ENCODE results near the gene SPATA31D1. TPM values are rescaled to one million over a fixed set of nuclear protein-coding genes. Genes with fewer than 3 reads are reported as not detected.

SPATA31D1 gene
- total and polyA plus RNA-seq, 4 donors: not detected

GRCh38 chr9:81981883-81982282, 6.7 kb upstream of the SPATA31D1 start:
- H3K27me3 ChIP-seq (ENCODE audit: control insufficient read depth in 4 of 4, insufficient read depth in 4 of 4, low read length in 3 of 4): no peaks in the 10 kb centered on the region
- no peak for DNase-seq (ENCODE audit: low spot score)

GRCh38 chr9:81984928-81985327, 3.6 kb upstream of the SPATA31D1 start:
- no peak for DNase-seq (ENCODE audit: low spot score)
- TF ChIP-seq, protein P1, sequence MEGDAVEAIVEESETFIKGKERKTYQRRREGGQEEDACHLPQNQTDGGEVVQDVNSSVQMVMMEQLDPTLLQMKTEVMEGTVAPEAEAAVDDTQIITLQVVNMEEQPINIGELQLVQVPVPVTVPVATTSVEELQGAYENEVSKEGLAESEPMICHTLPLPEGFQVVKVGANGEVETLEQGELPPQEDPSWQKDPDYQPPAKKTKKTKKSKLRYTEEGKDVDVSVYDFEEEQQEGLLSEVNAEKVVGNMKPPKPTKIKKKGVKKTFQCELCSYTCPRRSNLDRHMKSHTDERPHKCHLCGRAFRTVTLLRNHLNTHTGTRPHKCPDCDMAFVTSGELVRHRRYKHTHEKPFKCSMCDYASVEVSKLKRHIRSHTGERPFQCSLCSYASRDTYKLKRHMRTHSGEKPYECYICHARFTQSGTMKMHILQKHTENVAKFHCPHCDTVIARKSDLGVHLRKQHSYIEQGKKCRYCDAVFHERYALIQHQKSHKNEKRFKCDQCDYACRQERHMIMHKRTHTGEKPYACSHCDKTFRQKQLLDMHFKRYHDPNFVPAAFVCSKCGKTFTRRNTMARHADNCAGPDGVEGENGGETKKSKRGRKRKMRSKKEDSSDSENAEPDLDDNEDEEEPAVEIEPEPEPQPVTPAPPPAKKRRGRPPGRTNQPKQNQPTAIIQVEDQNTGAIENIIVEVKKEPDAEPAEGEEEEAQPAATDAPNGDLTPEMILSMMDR (IDR thresholded peaks at IDR 0.05; ENCODE audit: low read depth, low read length, missing input control): no peak
- no peak for TF ChIP-seq GABPA (IDR thresholded peaks at IDR 0.05 in 1 of 2, conservative IDR thresholded peaks at IDR 0.05 in 1 of 2)
- no peak for TF ChIP-seq FOXA2 (IDR thresholded peaks at IDR 0.05)
- TF ChIP-seq RAD21 (IDR thresholded peaks at IDR 0.05): no peak
- no peak for TF ChIP-seq TAF1 (conservative IDR thresholded peaks at IDR 0.05)
- TF ChIP-seq RXRA (IDR thresholded peaks at IDR 0.05): no peak
- no peak for TF ChIP-seq HNF4G (IDR thresholded peaks at IDR 0.05)
- TF ChIP-seq, protein P2, sequence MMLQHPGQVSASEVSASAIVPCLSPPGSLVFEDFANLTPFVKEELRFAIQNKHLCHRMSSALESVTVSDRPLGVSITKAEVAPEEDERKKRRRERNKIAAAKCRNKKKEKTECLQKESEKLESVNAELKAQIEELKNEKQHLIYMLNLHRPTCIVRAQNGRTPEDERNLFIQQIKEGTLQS (IDR thresholded peaks at IDR 0.05): no peak
- no peak for TF ChIP-seq YY1 (IDR thresholded peaks at IDR 0.05)
- no peak for TF ChIP-seq HNF4A (conservative IDR thresholded peaks at IDR 0.05)
- TF ChIP-seq, protein P3, sequence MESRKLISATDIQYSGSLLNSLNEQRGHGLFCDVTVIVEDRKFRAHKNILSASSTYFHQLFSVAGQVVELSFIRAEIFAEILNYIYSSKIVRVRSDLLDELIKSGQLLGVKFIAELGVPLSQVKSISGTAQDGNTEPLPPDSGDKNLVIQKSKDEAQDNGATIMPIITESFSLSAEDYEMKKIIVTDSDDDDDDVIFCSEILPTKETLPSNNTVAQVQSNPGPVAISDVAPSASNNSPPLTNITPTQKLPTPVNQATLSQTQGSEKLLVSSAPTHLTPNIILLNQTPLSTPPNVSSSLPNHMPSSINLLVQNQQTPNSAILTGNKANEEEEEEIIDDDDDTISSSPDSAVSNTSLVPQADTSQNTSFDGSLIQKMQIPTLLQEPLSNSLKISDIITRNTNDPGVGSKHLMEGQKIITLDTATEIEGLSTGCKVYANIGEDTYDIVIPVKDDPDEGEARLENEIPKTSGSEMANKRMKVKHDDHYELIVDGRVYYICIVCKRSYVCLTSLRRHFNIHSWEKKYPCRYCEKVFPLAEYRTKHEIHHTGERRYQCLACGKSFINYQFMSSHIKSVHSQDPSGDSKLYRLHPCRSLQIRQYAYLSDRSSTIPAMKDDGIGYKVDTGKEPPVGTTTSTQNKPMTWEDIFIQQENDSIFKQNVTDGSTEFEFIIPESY (IDR thresholded peaks at IDR 0.05): no peak
- TF ChIP-seq REST (IDR thresholded peaks at IDR 0.05): no peak
- no peak for TF ChIP-seq NR2F2 (IDR thresholded peaks at IDR 0.05)
- no peak for TF ChIP-seq SP1 (IDR thresholded peaks at IDR 0.05)

More at GRCh38 chr9:81981883-81982282, 6.7 kb upstream of the SPATA31D1 start:
- no peaks in the 10 kb centered on the region for H3K9me3 ChIP-seq (ENCODE audit: control insufficient read depth in 4 of 4, low read length in 3 of 4)
- no peak overlapping the region for H3K4me3 ChIP-seq (ENCODE audit: low read depth in 1 of 3, low read length in 3 of 3)
- no peaks in the 10 kb centered on the region for H3K4me1 ChIP-seq (ENCODE audit: control insufficient read depth in 4 of 4, insufficient read depth in 4 of 4, low read length in 3 of 4)
- no peaks in the 10 kb centered on the region for H3K36me3 ChIP-seq (ENCODE audit: control insufficient read depth in 4 of 4, insufficient read depth in 3 of 4, low read depth in 1 of 4, low read length in 3 of 4)
- WGBS: 95% methylated on average over 4 of the region's 4 CpGs
- TF ChIP-seq HNF4G (IDR thresholded peaks at IDR 0.05): no peak
- no peak for TF ChIP-seq EGR1 (IDR thresholded peaks at IDR 0.05; ENCODE audit: low read depth in 2 of 2)
- no peak for TF ChIP-seq REST (IDR thresholded peaks at IDR 0.05)
- TF ChIP-seq GABPA (IDR thresholded peaks at IDR 0.05 in 1 of 2, conservative IDR thresholded peaks at IDR 0.05 in 1 of 2): no peak
- TF ChIP-seq FOXA2 (IDR thresholded peaks at IDR 0.05): no peak
- TF ChIP-seq MAX (IDR thresholded peaks at IDR 0.05): no peak
- no peak overlapping the region for H3K27ac ChIP-seq (ENCODE audit: low read depth in 1 of 2, low read length in 2 of 2)
- no peak overlapping the region for H3K9ac ChIP-seq (ENCODE audit: low read depth in 1 of 2, low read length in 2 of 2)

More at GRCh38 chr9:81984928-81985327, 3.6 kb upstream of the SPATA31D1 start:
- Histone ChIP-seq H3K27ac (ENCODE audit: low read depth in 1 of 2, low read length in 2 of 2) (no peak overlapping the region), H3K36me3 (ENCODE audit: control insufficient read depth in 4 of 4, insufficient read depth in 3 of 4, low read depth in 1 of 4, low read length in 3 of 4) (no peaks in the 10 kb centered on the region), H3K9me3 (ENCODE audit: control insufficient read depth in 4 of 4, low read length in 3 of 4) (no peaks in the 10 kb centered on the region), H3K9ac (ENCODE audit: low read depth in 1 of 2, low read length in 2 of 2) (no peak overlapping the region), H3K4me1 (ENCODE audit: control insufficient read depth in 4 of 4, insufficient read depth in 4 of 4, low read length in 3 of 4) (no peaks in the 10 kb centered on the region), H3K4me3 (ENCODE audit: low read depth in 1 of 3, low read length in 3 of 3) (no peak overlapping the region), H3K27me3 (ENCODE audit: control insufficient read depth in 4 of 4, insufficient read depth in 4 of 4, low read length in 3 of 4) (no peaks in the 10 kb centered on the region)
- WGBS: 85% methylated on average over 6 of the region's 6 CpGs
